GM04504 (cell line): ENCODE data around the gene UROC1.

Experiments
- DNase-seq: peaks from one replicate; pipeline ENCODE4 v3.0.0-alpha.2; 2012; ENCODE audit warnings: low read depth

The UROC1 gene

DNA sequence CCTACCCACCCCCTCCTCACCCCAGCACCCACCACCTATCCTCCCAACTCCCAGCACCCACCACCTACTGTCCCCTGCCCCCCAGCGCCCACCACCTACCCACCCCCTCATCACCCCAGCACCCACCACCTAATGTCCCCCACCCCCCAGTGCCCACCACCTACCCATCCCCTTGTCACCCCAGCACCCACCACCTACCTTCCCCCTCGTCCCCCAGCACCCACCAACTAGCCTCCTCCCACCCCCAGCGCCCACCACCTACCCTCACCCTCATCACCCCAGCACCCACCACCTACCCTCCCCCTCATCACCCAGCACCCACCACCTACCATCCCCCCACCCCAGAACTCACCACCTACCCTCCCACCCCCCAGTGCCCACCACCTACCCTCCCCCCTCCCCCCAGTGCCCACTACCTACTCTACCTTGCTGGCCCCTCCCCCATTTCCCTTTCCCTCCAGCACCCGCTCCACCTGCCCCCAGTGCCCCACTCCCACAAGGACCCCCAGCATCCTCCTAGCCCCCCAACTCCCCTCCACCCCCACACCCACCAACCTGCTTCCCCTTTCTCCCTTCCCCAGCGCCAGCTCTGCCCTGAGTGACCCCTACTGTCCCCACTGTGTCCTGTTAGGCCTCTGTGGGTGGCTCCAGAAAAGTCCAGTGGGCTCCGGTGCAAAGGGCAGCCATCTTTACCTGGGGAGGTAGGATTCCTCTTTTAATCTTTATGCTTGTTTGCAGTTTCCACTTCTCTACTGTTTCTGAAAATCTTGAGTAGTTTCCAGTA, 1.2 kb downstream of the UROC1 start:
- DNase-seq = no peak

DNA sequence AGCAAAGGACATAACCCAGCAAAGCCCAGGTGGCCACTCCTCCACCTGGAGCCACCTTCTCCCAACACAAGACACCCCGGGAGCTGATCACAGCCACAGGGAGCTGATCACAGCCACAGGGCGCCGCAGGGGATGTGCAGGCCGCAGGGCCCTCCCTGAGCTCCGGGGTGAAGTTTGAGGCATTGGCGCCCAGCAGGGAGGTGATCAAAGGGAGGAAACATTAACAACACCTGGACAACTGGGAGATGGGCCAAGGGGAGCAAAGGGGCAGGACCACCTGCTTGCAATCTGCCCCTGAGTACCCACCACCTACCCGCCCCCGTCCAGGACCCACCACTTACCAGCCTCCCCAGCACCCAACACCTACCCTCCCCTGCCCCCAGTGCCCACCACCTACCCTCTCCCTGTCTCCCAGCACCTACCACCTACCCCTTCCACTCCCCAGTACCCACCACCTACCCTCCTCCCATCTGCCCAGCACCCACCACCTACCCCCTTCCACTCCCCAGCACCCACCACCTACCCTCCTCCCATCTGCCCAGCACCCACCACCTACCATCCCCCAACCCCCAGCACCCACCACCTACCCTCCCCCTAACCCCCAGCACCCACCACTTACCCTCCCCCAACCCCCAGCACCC, 2.4 kb downstream of the UROC1 start:
- DNase-seq = no peak

DNA sequence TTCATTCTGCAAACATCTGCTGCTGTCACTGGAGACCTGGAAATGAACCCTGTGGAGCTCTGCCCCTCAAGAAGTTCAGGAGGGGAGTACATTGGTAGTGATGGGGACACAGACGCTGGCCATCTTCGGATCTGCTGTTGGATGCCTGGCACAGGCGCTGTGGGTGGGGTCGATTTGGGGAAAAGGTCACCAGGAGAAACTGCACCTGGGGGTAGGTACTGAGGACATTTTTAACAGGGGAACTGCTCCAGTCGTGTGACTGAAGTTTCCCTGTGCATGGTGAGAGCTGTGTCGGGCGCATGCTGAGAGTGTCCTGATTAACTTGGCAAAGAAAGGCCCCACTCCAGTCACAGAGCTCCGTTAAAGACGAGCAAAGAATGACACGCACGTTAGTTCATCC, 3.4 kb downstream of the UROC1 start:
- no peak for DNase-seq

DNA sequence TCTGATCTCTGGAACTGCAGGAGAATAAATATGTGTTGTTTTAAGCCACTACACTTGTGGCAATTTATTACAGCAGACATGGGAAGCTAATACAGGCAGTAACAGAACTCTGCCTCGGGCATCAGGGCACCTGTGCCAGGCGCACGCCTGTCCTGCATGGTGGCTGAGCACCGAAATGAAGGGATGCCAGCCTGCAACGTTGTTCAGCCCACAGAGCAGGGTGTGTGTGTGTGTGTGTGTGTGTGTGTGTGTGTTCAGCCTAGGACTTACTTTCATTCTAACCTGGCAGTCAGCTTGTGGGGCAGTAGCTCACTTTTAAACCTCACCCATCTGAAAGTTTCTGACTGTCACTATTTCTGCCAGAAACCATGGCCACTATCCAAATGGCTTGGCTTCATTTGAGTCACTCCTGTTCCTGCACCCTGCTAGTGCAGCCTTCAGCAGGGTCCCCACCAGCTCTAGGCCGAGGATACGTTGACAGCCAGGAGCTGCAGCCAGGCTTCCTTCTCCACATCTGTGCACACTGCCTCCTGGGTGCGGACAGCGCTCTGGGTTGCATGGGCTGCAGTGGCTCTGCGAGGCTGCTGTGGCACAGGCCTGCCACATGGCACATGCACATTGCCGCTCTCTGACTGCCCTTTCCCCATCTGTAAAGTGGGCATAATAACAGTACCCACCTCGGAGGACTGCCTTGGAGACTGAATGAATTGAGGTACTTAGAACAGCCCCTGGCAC, 4.5 kb downstream of the UROC1 start:
- DNase-seq = no peak

DNA sequence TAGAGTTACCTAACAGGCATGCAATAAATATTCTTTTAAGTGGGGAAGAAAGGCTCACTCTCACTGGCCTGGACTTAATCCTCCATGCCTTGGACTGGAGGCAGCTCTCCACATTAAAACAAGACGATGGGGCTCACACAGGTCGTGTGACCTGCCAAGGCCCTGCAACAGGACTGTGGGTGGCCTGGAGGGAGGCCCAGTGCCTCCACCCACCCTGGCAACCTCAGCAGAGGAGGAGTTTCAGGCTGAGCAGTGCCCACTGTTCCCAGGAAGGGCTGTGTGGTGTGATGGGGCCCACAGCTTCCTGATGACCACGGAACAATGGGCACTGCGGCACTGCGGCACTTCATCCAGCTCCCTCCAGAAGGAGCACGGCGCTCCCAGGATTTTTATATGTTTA, 5.5 kb downstream of the UROC1 start:
- DNase-seq = no peak

DNA sequence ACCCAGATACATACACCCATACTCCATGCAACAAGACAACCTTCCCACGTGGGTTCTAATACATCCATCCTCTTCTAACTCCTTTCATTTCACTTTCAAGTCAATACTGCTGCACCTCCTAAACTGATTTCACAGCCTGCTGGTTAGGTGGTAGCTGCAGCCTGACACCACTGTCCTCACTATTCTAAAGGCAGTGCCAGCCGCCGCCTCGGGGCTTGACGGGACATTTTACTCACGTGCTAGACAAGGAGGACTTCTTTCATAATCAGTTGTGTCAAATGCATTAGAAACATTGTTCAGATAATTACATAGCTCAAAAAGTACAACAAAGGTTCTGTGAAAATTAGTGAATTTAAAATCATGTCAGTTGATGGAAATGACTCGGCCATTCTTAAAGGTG, 6.3 kb downstream of the UROC1 start:
- DNase-seq = no peak

DNA sequence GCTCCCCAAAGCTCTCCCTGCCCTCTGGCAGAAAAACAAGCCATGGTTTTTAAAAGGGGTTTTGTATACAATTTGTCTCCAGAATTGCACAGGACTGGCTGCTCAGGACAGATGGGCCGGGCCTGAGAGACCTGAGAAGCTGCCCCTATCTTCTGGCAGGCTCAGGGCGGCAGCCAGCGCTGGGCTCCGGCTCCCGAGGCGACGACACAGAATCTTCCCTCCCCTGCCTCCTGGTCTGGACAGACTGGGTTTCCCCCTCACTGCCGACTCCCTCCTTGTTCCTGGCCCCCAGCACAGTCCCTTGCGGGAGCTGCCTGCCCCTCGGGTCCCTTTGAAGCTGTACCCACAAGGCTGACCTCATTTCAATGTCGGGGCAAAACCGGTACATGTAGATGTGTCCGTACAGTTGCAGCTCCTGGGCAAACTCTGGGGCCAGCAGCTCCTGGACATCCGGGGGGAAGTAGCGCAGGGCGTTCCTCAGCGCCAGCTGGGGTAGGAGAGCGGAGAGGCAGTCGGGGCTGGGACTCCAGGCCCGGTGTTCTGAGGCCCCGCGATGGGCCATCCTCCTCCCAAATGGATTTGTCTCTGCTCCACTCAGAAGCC, 7.2 kb downstream of the UROC1 start:
- DNase-seq = no peak

DNA sequence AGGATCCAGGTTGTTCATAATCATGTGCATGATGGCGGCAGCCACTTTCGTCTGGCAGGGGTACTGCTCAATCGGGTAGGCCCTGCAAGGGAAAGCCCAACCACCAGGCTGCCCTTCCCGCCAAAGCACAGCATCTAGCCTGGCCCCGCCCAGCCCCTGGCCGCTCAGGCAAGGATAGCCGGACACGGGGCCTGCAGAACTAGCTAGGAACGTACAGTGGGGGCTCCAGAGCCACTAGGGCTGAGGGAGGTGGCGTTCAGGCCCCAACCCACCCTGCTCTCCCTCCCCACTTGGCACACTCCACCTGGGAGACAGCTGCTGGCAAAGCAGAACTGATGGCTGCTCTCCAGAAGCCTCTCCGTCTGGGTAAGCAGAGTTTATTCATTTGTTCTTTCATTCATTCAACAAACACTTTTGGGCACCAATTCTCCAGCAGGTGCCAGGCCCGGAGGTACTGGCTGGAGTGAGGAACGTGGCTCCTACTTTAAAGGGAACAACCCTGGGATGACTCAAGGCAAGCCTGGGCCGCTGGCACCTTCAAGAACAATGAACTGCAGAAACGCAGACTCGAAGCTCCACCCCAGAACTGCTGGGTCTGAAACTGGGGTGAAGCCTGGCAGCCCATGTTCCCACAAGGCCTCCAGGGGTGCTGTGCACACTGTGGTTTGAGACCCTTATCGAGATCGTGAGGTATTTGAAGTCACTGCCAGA, 7.8 kb downstream of the UROC1 start:
- DNase-seq = no peak

DNA sequence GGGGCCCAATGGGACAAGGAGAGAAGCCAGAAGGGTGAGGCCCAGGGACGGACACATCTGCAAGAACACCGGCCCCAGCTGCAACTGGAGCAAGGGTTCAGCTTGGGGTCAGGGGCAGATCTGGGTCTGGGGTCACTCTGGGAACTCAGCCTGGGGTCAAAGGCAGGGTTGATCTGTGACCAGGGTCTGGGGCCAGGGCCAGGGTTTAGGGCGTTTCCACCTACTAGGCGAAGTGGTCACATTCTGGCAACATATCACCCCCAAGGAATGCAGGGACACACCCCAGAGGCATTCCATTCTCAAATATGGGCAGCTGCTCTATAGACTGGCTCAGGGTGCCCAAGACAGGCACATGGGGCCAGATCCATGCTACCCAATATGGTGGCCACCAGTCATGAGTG, 9.0 kb downstream of the UROC1 start:
- no peak for DNase-seq

DNA sequence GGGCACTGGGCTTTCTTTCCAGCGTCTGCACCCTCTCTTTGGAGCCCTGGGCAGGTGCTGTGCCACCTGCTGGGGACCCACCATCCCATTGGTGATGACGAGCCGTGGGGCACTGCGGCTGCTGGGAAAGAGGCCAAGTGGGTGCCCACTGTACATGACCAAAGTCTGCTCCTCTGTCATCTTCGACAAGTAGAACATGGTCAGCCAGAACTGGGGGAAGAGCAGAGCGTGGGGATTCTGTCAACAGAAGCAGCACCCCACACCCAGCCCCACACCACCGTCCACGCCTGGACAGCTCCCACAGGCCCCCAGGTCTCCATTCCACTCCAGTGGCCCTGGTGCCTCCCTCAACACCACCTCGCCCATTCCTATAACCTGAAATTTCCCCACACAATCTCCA, 9.7 kb downstream of the UROC1 start:
- DNase-seq = no peak

DNA sequence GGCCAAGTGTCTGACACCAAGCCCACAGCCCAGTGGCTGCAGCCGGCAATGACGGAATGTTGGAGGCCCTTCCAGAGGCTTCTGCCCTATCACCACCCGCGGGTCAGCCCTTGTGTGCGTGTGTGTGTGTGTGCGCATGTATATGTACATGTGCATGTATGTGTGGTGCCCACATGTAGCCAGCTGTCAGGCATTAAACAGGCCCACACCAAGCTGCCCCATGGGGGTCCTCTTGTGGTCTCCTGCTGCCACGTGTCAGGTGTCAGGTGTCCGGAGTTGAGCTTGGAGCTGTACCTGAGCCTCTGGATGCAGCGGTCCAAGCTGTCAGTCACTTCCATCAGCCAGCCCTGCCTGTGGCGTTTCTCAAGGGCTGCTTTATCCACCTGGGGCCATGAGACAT, 13.9 kb downstream of the UROC1 start:
- DNase-seq = no peak

DNA sequence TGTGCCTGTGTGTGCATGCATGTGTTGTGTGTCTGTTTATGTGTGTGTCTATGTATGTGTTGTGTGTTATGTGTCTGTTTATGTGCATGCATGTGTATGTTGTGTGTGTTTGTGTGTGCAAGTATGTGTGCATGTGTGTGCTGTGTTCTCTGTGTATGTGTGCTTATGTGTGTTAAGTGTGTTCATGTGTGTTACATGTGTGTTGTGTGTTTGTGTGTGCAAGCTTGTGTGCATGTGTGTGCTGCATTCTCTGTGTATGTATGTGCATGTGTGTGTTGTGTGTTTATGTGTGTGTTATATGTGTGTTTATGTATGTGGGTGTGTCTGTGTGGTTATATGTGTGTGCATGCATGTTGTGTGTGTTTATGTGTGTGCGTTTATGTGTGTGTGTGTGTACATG, 14.9 kb downstream of the UROC1 start:
- DNase-seq = no peak

DNA sequence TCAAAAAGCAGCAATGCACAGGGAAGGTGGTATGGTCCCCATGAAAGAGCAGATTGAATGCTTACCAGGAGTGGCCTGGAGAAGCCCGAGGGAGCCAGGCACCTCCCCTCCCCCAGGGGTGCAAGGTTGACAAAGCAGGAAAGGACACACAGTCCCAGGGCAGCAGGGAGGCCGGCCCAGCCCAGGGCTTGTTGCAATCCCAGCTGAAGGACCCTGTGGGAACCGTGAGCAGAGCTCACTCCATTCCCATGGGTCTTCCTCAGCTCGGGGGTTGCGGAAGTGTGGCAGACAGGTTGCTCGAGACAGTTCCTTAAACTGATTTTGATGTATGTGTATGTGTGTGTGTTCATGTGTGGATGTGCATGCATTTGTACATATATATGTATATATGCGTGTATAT, 15.8 kb downstream of the UROC1 start:
- DNase-seq = no peak

DNA sequence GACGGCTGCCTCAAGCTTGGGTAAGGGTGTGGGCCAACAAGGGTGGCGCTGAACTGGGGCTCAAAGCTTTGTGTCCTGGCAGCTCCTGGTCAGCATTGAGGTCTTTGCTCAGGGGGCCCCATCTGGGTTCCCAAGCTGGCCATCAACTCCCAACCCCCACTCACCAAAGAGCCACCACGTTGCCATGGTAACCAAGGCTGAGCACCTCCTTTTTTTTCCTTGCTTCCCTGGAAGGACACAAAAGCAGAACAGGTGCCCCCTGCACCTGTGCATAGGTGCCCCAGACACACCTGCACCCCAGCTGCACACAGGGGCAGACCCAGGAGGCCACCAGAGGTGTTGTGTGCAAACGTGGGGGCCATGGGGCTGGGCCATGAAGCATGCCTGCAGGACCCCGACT, 16.5 kb downstream of the UROC1 start:
- DNase-seq = no peak

DNA sequence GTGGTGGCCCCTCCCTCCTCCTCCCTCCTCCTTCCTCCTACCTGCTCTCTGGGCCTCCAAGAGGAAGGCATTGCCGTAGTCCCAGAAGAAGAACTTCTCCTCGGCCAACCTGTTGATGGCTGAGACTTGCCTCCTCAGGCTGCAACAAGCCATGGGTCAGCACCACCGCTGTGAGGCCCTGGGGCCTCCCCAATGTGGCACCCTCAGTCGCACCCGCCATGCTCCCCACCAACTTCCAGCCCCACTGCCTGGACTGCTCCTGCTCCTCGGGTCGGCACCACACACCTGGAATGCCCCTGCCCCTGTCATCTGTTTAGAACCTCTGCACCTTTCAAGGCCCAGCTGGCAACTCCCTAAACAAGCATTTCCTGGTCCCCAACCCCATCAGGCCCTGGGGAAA, 17.6 kb downstream of the UROC1 start:
- no peak for DNase-seq

DNA sequence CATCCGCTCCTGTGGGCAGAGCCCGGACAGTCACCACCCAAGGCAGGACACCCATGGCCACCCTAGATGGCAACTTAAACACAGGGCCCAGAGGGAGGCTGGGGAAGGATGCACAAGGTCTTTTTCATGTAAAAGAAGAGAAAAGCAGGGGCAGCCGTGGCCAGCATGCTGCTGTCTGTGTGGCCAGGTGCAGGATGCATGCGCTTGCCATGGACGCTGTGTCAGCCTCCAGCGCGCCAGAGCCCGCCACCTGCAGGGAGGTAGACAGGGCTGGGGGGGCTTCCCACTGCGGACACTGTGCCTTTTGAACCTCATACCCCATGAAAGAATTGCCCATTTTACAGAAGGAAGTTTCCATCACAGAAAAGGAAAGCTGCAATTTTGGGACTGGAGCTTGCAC, 18.2 kb downstream of the UROC1 start:
- no peak for DNase-seq

DNA sequence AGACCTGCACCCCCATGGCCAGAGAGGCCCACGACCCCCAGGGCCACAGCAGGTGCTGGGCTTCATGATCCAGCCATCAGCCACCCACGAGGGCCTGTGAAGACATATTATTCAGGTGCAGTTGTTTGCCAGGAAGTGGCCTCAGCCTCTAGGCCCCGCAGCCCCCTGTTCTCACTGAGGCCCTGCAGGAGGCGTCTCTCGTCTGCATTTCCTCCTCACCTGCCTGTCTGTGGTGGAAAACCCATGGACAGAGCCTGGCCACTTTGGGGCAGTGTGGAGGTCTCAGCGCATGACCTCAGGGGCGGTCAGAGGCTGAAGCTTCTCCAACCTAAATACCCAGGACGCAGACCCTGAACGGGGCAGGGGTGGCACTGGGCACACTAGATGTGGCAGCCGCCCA, 18.6 kb downstream of the UROC1 start:
- DNase-seq = no peak

DNA sequence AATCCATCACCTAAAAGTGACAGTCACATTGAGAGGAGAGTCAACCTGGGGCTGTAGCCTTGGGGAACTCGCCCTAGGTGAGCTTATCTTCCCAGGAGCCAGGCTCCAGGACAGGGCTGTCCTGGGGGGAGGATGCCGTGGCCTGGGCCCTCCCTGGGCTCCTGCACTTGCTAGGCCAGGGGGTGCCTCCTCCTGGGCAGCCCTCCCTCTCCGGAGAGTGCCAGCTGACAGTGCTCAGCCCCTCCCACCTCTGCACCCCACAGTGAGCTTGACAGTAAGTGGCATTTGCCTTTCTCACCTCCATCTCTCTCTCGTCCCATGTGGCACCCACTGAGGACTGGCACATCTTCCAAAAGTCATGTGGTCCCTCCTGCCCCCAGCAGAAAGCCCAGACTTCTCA, 19.1 kb downstream of the UROC1 start:
- DNase-seq = no peak

DNA sequence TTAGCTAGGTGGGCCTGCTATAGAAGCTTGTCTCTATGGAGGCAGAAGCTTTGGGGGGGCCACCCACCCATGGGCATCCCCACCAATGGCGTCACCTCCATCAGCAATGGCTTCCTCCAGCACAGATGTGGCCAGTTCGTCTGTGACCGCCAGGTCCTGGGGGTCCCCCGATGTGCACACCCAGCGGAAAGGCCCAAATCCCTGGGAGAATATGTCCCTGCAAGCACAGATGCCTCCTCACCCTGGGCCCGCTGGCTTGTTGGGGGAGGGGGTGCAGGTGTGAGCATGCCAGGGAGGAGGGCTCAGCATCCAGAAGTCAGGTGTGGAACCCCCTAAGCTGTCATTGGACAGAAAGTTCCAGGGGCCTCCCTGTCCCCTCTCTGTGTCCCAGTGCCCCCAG, 19.6 kb downstream of the UROC1 start:
- DNase-seq = no peak

DNA sequence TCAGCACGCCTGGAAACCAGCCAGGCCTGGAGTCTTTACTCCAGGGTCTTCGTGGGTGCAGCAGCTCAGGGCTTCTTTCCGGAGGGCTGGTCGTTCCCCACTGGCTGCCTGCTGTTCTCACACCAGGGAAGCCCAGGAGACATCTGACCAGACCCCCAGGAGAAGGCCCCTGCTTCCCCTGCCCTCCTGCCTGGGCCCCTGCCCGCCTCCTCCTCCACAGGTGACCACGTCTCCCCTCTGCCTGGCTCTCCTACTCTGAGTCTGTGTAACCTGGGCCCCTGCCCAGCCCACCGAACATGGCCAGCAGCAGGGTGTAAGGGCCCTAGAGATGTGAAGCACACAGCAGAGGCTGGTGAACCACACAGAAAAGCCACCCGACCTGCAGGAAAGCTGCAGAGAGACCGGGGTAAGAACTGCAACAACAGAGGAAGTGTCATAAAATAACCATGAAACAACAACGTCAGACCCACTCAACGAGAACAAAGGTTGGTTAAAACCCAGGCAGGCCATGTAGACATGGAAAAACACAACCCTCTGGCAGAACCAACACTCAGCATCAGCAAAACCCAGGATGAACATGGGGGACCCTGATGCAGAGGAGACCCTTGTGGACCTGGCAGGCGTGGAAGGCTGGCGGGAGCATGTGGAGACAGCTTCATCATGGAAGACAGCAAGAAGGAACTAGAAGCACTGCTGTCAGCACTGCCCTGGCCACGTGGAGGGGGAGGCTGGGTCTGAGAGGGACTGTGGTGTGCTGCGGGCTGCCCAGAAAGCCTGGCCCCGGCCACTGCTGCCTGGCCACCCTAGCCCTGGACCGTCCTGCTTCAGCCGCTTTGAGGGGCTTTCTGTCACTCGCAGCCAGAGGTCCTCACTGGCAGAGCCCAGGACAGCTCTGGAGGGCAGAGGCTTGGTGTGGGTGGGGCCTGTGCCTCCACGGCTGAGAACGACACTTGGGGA, 20.4 kb downstream of the UROC1 start:
- no peak for DNase-seq

DNA sequence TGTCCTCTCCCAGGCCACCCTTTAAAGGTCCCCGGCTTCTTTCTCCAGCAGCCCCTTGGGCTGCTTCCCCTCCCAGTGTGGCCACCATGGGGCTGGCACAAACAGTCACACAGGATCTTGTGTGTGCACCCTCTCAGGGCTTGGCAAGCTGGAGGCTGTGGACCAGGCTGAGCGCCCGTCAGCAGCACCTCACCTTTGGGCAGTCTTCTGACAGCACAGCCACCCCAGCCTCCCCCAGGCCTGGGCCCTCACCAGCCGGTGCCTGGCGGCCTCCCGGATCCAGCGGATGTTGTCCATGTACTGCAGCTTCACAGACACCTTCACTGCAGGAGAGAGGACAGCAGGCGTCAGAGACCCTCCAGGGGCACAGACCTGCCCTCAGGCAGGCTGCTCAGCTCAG, 21.8 kb downstream of the UROC1 start:
- no peak for DNase-seq
